SK-N-MC (cell line): ENCODE results near the gene NMUR1.

Experiments used
- EZH2 ChIP-seq: fragments of 200-600 bp; sonication (generic); IDR thresholded peaks from one replicate; pipeline ENCODE4 v1.6.1; 2017; ENCODE audit warnings: antibody characterized with exemption
- POLR2AphosphoS5 ChIP-seq: IDR thresholded peaks from 2 replicates; pipeline ENCODE4 v1.6.1; 2012; ENCODE audit warnings: mild to moderate bottlenecking, low read depth, low read length, borderline replicate concordance

- no peak for TF ChIP-seq POLR2AphosphoS5
- TF ChIP-seq EZH2 = no peak
Measured at GRCh38 chr2:231554327-231554726, 24.1 kb upstream of the NMUR1 start.
